IPS DF 19.7 (cell line): ENCODE measurements around the gene PIGW.

ENCODE experiments used
- DNase-seq: peaks from one replicate; pipeline ENCODE4 v3.0.0-alpha.2; 2013; ENCODE audit warnings: low read depth, low spot score

The PIGW gene

DNA sequence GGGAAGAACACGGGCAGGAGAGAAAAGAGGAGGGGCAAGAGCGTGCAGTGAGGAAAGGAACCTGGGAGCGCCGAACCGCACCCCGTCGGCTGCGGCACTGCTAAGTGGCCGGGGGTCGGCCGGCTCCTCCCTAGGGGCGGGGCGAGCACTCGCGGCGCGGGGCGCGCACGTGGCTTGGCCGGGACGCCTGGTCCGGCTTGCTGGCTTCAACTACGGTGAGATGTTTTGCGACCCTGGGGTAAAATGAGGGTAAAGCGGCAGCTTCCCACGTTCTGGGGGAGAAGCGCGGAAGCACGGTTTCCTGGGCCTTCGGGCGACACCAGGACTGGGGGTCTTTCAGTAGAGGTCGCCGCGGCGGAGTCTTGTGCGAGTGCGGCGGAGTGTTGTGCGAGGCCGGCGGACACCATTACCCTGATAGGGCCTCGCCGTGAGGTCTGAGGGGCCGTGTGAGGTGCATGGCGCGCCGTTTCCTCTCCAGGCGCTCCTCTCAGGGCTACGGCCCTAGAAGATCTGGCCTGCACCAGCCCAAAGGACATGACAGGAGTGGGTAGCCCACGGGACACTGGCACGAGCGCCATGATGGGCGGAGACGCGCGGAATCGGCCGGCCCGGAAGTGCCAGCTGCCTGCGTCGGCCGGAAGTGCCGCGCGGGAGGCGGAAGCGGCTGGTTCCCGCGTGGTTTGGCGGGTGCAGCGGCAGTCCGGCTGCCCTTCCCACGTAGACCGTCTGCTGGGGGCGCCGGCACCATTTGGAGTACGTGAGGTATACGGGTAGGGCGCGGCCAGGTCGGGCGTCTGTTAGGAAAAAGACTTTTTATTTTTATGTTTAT is at the start of gene PIGW, which contains the start of gene MYO19:
PIGW (plus strand) TSS at position 148 of the 829 bp plus-strand sequence. CDS start 2,115 bp downstream, outside the sequence.
MYO19 (minus strand) TSS at position 29 of the 829 bp plus-strand sequence. CDS start 2,330 bp downstream, outside the sequence.
- DNase-seq = no peak

- no peak for DNase-seq
Measured at GRCh38 chr17:36485027-36485426, 49.8 kb upstream of the PIGW start.

- no peak for DNase-seq
Measured at GRCh38 chr17:36485805-36486203, 49.0 kb upstream of the PIGW start.

DNA sequence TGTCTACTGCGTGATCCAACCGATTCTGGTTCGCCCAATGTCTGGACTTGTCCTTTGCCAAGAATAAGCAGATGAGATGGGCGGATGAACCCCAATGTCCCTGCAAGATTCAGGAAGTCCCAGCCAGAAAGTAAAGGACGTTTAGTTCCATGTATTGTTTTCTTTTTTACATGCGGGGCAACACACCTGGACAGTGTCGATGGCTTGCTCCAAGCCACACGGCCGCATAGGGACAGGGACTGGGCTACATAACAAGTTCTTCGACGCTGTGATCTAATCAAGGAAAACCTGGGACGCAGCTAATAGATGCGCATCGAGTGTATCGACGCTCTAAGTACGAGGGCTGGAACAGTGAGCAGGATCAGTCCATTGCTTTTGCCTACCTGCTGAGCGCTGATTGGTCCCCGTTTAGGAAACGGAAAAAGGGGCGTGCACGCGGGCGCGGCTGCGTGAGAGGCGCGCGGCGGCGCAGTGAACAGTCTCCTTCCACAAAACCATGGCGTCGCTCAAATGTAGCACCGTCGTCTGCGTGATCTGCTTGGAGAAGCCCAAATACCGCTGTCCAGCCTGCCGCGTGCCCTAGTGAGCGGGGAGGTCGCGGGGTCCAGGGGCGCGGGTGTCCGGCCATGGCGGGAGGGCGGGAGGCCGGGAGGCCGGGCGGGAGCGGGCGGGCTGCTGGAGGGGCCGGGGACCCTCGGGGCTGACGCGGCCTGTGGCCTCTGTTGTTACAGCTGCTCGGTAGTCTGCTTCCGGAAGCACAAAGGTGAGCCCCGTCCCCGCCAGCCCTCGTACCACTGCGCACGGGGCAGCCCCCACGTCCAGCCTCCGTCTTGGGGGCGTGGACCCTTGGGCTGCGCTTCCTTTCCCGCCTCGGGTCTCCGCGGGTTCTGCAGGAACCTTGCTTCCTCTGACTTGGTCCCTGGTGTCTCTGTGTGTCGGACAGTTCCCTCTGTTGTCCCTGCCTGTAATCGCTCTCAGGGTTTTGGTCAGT is 48.3 kb upstream of the PIGW start, which contains the start of gene ZNHIT3:
ZNHIT3 (plus strand) TSS at position 478 of the 991 bp plus-strand sequence; CDS start at position 497, 19 bp downstream.
- peak; percentile 92 for DNase-seq

- DNase-seq = no peak
Measured at GRCh38 chr17:36493956-36494355, 40.8 kb upstream of the PIGW start.

DNA sequence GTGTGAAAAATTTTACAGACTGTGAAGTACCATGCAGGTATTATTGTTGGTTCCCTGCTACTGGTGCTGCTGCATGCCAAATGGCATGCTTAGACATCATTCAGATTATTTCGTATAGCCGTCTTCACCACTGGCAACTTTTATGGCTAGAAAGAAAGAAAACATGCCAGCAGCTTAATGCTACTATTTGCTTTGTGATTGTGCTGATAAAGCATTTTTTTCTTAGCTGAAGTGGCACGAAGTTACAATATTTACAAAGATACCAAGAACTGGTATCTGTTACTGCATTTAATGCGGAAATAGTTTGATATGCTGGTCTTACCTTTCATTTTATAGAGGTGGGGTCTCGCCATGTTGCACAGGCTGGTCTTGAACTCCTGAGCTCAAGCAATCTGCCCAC is 40.1 kb upstream of the PIGW start:
- no peak for DNase-seq

- DNase-seq = no peak
Measured at GRCh38 chr17:36495076-36495578, 39.7 kb upstream of the PIGW start.

- no peak for DNase-seq
Measured at GRCh38 chr17:36496018-36496789, 38.6 kb upstream of the PIGW start.

DNA sequence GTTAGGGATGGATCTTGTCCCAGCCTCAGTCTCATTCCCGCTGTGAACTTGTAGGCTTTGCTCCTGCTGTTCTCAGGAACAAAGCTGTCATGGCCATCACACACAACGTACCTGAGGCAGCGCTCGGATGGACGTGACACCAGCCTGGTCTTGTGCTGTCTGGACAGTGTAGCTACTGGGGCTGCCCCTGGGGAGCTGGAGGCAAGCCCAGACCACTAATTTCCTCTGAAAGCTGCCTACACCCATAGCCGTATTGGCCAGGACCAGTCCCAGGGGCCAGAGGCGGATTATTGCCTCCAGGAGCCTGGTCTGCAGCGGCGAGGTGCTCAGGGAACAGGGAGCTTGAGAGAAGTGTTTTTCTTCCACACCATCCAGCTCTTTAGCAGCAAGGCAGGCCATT is 36.6 kb upstream of the PIGW start:
- no peak for DNase-seq

DNA sequence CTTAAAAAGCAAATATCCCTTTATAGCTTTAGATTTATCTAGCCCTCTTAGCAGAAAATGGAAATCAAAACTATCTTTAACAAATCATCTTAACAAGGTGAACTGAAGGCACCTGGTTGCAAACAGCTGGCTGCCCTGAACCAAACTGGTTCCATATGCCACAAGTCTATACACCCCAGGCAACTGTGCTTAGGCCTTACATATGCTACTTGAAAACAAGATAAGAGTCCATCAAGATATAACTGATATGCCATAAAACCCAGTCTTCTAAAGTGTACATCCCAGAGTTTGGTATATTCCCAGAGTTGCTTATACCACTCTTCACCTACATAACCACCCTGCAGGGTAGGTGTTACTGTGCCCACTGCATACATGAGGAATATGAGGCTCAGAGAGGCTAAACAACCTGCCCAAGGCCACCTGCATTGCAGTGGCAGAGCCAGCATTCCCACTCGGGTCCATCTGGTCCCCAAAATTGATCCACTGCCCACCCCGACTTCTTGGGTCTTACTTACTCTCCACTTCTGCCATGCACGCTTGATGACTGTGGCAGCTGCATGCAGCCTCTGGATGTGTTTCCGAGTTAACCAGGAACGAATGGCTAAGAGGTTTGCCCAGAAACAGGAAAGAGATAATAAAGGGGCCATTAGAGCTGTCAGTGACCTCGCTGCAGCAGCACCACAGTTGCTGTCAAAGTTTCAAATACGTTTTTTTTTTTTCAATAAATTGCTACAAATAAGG is 36.1 kb upstream of the PIGW start:
- DNase-seq = no peak

DNA sequence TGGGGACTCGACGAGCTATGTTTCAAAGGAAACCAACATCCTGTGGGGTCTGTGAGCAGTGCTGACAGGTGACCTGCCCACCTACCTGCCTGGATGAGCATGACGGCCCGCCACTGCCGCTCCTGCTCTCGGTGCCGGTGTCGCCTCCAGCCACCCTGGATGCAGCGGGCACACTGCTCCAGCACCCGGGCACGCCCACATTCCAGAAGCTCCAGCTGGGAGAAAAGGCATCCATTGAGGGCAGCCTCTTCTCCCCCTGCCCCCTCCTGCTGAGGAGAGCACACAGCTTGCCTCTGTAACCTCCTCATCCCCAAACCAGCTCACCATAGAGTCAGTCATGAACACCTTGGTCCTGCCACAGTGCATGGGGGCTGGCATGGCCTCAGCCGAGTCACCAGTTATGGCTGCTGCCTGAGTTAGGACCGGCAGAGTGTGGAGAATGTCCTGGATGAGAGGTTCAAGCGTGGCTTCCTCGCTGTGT is 34.0 kb upstream of the PIGW start:
- no peak for DNase-seq

DNA sequence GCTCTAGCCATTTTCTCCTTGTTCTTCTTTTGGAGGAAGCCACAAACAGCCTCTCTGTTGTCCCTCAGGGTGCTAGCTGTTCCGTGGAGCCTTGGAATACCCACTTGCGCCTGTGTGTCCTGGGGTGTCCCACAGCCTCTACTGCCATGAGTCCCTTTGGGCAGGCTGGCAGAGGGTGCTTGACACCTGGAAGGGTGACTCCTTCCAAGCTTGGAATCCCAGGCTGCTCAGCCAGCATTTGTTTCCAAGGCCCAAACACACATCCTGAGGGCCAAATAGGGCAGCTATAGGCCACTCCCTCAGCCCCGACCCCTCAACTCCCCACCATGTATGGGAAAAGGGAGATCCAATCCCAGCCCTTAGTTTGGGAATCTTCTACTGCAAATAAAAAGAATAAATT is 33.4 kb upstream of the PIGW start:
- DNase-seq = no peak

- no peak for DNase-seq
Measured at GRCh38 chr17:36501963-36502362, 32.8 kb upstream of the PIGW start.

- DNase-seq = no peak
Measured at GRCh38 chr17:36503456-36504155, 31.2 kb upstream of the PIGW start.

DNA sequence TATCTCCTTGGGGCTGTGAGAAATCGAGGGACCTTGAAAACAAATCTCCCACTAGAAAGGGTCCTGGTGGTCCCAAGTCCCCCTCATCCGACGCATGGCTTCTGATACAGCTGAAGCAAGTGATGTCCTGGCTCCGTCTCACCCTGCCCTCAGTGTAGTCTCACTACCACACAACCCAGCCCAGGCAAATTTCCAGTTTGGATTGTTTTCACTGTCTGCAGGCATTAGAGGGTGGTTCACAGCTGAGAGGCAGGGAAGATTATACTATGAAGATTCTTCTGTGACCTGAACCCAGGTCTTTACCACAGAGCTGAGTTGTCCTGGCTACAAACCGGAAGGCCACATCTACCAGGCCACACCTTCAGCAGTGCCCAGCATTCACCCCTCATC is 30.6 kb upstream of the PIGW start:
- no peak for DNase-seq

DNA sequence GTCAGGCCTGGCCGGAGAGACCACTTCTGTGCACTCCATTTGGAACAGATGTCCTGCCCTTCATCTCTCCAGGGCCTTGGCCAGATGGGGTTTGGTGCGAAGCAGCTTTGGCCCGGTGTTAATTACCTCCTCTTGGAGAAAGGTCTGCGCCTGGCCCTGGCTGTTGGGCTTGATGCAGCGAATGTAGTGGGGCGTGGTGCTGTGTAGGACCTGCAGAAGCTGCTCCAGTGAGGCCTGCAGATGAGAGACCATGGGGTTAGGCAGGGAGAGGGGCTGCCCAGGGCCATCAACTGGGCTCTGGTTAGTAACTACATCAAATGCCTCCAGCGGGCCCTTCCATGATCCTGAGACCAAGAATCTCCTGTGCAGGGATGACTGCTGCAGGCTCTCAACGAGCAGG is 29.6 kb upstream of the PIGW start:
- no peak for DNase-seq

DNA sequence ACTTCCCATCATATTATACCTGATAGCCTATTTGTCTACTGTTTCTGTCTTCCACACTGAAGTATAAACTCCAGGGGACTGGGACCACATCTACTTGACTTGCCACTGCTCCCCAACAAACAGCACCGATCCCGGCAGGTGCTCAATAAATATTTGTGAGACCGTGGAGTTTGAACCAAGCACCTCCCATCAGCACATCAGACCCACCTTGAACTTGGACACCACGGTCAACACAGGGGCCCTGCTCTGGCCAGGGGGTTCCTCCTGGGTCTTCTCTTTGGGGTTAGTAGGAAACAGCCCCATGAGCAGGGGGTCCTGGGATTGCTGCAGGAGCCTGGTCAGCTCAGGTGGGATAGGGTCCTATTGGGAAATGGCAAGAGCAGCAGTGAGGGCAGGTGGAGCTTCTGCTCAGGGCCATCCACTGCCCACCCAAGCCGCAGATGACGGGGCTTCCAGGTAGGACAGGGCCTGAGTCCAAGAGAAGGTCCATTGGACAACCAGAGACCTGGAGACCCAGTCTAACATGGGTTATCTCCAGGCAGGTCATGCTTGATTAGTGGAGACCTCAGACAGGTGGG is 28.4 kb upstream of the PIGW start:
- DNase-seq = no peak

DNA sequence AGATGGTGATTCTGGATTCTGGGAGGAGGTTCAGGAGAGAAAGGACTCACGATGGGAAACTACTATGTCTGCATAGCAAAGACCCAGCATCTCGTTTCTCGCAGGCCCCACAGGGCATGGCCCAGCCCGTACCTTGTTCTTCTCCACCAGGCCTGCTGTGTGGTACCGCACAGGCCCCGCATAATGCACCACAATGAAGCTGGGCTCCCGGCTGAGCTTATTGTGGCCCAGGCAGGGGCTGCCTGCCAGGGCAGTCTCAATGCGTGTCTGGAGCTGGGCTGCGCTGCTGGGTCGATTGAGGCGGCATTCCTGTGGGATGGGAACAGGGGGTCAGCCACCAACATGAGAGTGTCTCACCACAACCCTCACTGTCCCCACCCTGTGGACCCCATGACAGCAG is 28.0 kb upstream of the PIGW start:
- no peak for DNase-seq

DNA sequence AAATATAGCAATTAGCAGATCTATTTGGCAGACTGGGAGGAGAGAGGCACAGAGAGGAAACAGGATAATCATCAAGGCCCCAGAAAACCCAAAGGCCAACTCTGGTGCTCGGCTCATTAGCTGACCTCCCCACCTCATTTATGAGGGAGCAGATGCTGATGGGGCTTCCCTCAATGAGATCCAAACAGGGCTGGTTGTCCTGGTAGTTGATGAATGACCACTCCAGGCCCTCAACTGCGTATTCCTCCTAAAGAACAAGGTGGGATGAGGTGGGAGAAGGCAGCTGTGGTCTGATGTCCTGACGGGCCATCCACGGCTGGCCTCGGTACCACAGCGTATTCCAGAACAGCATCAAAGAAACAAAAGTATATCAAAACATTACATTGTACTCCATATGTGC is 27.5 kb upstream of the PIGW start:
- DNase-seq = no peak
